IPS DF 4.7 (cell line): ENCODE results near the gene RUFY1.
"Not testable (repeated sequence)": the region's sequence is repeated elsewhere in the genome, so short reads cannot be mapped to it uniquely, and the experiment has no call there.

Experiments
- DNase-seq: peaks from one replicate; pipeline ENCODE4 v3.0.0-alpha.2; 2013; ENCODE audit warnings: low spot score; ENCODE audit errors: extremely low read depth

RUFY1 gene

GRCh38 chr5:179534431-179534830 lies 15.9 kb upstream of the RUFY1 start:
- DNase-seq = no peak

GRCh38 chr5:179536676-179537075 lies 13.7 kb upstream of the RUFY1 start:
- no peak for DNase-seq

- DNase-seq = no peak
These were observed 8.2 kb upstream of the RUFY1 start for GRCh38 chr5:179542170-179542569.

- not testable (repeated sequence) for DNase-seq
These were observed 7.1 kb upstream of the RUFY1 start for GRCh38 chr5:179543275-179543674.

GRCh38 chr5:179553006-179553405 lies 2.7 kb downstream of the RUFY1 start:
- DNase-seq = no peak

GRCh38 chr5:179553875-179554274 lies 3.5 kb downstream of the RUFY1 start:
- no peak for DNase-seq

GRCh38 chr5:179554981-179555380 lies 4.6 kb downstream of the RUFY1 start:
- DNase-seq = no peak

GRCh38 chr5:179558261-179558799 lies 8.0 kb downstream of the RUFY1 start:
- not testable (repeated sequence) for DNase-seq

- no peak for DNase-seq
These were observed 8.6 kb downstream of the RUFY1 start for GRCh38 chr5:179558932-179559283.

- peak; percentile 93 for DNase-seq
These were observed 9.2 kb downstream of the RUFY1 start for GRCh38 chr5:179559284-179560252.

- no peak for DNase-seq
These were observed 14.2 kb downstream of the RUFY1 start for GRCh38 chr5:179564526-179564925.

GRCh38 chr5:179568721-179569120 lies 18.4 kb downstream of the RUFY1 start:
- no peak for DNase-seq

GRCh38 chr5:179572386-179572785 lies 22.0 kb downstream of the RUFY1 start:
- no peak for DNase-seq

GRCh38 chr5:179577286-179577960 lies 27.1 kb downstream of the RUFY1 start:
- DNase-seq = no peak

- DNase-seq = no peak
These were observed 35.6 kb downstream of the RUFY1 start for GRCh38 chr5:179585941-179586401.

GRCh38 chr5:179588166-179588565 lies 37.8 kb downstream of the RUFY1 start:
- DNase-seq = no peak

- no peak for DNase-seq
These were observed 45.6 kb downstream of the RUFY1 start for GRCh38 chr5:179595916-179596315.

- no peak for DNase-seq
These were observed 46.1 kb downstream of the RUFY1 start for GRCh38 chr5:179596421-179596820.

- DNase-seq = no peak
These were observed 48.7 kb downstream of the RUFY1 start for GRCh38 chr5:179599100-179599499.

- DNase-seq = no peak
These were observed 49.2 kb downstream of the RUFY1 start for GRCh38 chr5:179599566-179599965.

- DNase-seq = no peak
These were observed 49.6 kb downstream of the RUFY1 start for GRCh38 chr5:179599973-179600372.
